Measurements from ENCODE around the gene PCDHGA9.

DNA sequence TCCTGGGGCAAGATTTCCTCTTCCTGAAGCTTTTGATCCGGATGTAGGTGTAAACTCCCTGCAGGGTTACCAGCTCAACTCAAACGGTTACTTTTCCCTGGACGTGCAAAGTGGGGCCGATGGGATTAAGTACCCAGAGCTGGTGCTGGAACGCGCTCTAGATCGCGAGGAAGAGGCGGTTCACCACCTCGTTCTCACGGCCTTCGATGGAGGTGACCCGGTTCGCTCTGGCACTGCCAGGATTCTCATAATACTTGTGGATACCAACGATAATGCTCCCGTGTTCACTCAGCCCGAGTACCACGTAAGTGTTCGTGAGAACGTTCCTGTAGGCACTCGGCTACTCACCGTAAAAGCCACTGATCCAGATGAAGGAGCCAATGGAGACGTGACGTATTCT lies 46.9 kb upstream of the PCDHGA9 start:
- TF ChIP-seq, protein P1, sequence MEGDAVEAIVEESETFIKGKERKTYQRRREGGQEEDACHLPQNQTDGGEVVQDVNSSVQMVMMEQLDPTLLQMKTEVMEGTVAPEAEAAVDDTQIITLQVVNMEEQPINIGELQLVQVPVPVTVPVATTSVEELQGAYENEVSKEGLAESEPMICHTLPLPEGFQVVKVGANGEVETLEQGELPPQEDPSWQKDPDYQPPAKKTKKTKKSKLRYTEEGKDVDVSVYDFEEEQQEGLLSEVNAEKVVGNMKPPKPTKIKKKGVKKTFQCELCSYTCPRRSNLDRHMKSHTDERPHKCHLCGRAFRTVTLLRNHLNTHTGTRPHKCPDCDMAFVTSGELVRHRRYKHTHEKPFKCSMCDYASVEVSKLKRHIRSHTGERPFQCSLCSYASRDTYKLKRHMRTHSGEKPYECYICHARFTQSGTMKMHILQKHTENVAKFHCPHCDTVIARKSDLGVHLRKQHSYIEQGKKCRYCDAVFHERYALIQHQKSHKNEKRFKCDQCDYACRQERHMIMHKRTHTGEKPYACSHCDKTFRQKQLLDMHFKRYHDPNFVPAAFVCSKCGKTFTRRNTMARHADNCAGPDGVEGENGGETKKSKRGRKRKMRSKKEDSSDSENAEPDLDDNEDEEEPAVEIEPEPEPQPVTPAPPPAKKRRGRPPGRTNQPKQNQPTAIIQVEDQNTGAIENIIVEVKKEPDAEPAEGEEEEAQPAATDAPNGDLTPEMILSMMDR (IDR thresholded peaks at IDR 0.05; ENCODE audit: extremely low read depth in 1 of 2, insufficient read depth in 1 of 2, low read depth in 1 of 2, low read length in 2 of 2): no peak
- TF ChIP-seq POLR2AphosphoS5 (IDR thresholded peaks at IDR 0.05; ENCODE audit: insufficient read depth, low read depth, low read length): no peak
- no peak for TF ChIP-seq MYC (IDR thresholded peaks at IDR 0.05; ENCODE audit: low read depth, low read length)

Measured in endothelial cell of umbilical vein (primary cell).